ENCODE measurements around the gene PPFIA2.

The PPFIA2 gene

GRCh38 chr12:81639196-81639595 is 120.0 kb downstream of the PPFIA2 start:
- TF ChIP-seq CEBPB (IDR thresholded peaks at IDR 0.05) = no peak
- no peak for TF ChIP-seq EP300 (IDR thresholded peaks at IDR 0.05; ENCODE audit: borderline replicate concordance)

- TF ChIP-seq NFIC (IDR thresholded peaks at IDR 0.05) = no peak
- no peak for TF ChIP-seq TAF1 (IDR thresholded peaks at IDR 0.05; ENCODE audit: low read depth)
- no peak for TF ChIP-seq EGR1 (IDR thresholded peaks at IDR 0.05)
- TF ChIP-seq RAD21 (IDR thresholded peaks at IDR 0.05; ENCODE audit: low read depth) = no peak
- no peak for TF ChIP-seq TCF12 (IDR thresholded peaks at IDR 0.05; ENCODE audit: low read depth)
- TF ChIP-seq EP300 (IDR thresholded peaks at IDR 0.05; ENCODE audit: borderline replicate concordance) = no peak
- TF ChIP-seq CEBPB (IDR thresholded peaks at IDR 0.05) = no peak
- no peak for TF ChIP-seq ZBTB7A (IDR thresholded peaks at IDR 0.05; ENCODE audit: low read depth)
- TF ChIP-seq TEAD4 (IDR thresholded peaks at IDR 0.05) = no peak
- TF ChIP-seq, protein P1, sequence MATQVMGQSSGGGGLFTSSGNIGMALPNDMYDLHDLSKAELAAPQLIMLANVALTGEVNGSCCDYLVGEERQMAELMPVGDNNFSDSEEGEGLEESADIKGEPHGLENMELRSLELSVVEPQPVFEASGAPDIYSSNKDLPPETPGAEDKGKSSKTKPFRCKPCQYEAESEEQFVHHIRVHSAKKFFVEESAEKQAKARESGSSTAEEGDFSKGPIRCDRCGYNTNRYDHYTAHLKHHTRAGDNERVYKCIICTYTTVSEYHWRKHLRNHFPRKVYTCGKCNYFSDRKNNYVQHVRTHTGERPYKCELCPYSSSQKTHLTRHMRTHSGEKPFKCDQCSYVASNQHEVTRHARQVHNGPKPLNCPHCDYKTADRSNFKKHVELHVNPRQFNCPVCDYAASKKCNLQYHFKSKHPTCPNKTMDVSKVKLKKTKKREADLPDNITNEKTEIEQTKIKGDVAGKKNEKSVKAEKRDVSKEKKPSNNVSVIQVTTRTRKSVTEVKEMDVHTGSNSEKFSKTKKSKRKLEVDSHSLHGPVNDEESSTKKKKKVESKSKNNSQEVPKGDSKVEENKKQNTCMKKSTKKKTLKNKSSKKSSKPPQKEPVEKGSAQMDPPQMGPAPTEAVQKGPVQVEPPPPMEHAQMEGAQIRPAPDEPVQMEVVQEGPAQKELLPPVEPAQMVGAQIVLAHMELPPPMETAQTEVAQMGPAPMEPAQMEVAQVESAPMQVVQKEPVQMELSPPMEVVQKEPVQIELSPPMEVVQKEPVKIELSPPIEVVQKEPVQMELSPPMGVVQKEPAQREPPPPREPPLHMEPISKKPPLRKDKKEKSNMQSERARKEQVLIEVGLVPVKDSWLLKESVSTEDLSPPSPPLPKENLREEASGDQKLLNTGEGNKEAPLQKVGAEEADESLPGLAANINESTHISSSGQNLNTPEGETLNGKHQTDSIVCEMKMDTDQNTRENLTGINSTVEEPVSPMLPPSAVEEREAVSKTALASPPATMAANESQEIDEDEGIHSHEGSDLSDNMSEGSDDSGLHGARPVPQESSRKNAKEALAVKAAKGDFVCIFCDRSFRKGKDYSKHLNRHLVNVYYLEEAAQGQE (IDR thresholded peaks at IDR 0.05; ENCODE audit: low read depth) = no peak
- TF ChIP-seq FOXM1 (IDR thresholded peaks at IDR 0.05; ENCODE audit: borderline replicate concordance, low read depth) = no peak
Observed at GRCh38 chr12:81633127-81633526, 126.0 kb downstream of the PPFIA2 start.

DNA sequence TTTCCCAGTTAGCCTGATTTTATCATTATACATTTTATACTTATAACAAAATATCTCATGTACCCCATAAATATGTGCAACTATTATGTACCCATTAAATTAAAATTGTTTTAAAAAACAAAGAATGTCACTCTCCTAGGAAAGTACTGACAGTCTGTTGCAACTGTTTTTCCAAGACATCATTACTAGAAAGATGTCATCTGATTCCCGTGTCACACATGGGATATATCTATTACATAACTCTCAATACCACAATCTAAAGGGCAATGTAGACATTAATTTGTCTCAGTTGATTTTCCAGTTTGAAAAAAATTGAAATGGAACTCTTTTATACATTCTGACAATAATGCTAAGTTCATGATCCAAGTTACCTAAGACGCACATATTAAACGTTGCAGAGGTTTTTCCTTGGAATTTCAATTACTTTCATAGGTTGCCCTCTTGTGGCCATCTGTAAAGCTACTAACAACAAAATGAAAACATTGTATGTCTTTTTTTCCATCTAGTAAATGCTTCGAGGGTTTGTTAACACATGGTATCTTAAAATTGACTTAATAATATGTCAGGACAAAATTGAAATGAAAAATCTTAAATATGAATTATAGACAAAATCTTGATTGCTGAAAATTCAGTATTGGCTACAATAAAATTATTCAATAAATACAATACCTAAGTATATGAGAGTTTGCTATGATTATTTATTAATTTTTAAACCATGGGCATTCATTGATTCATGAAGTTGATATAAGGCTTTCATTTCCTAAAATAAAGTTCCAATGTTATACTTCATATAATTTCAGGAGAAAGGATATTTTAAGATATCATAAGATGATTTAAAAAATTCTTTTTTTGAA is 131.6 kb downstream of the PPFIA2 start:
- TF ChIP-seq FOXM1 (IDR thresholded peaks at IDR 0.05; ENCODE audit: borderline replicate concordance, low read depth) = no peak
- TF ChIP-seq RAD21 (IDR thresholded peaks at IDR 0.05; ENCODE audit: low read depth) = peak; percentile 70

DNA sequence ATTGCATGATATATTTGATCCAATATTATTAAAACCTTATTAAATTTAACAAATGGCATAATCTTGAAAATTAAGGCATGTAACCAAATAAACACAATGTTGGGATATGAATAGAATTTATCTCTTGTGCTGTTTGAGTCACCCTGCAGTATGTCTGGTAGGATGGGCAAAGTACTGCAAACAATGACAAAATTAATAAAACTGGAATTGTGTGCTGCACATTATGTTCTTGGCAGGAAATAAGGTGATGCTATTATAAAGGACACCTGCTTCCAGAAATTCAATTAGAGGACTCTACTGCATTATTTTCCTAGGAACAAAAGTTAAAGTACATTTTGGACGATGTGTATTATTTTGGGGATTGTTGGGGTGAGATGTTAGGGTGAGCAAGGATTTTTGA is 132.7 kb downstream of the PPFIA2 start:
- TF ChIP-seq CREB1 (IDR thresholded peaks at IDR 0.05; ENCODE audit: low read depth) (no peak), ZBTB7A (IDR thresholded peaks at IDR 0.05; ENCODE audit: low read depth) (no peak), NFIC (IDR thresholded peaks at IDR 0.05) (no peak), EP300 (IDR thresholded peaks at IDR 0.05; ENCODE audit: borderline replicate concordance) (no peak), FOXM1 (IDR thresholded peaks at IDR 0.05; ENCODE audit: borderline replicate concordance, low read depth) (no peak), YY1 (IDR thresholded peaks at IDR 0.05; ENCODE audit: low read depth) (no peak), TAF1 (IDR thresholded peaks at IDR 0.05; ENCODE audit: low read depth) (no peak), EGR1 (IDR thresholded peaks at IDR 0.05) (no peak), RAD21 (IDR thresholded peaks at IDR 0.05; ENCODE audit: low read depth) (no peak), TCF12 (IDR thresholded peaks at IDR 0.05; ENCODE audit: low read depth) (no peak), CEBPB (IDR thresholded peaks at IDR 0.05) (no peak), TEAD4 (IDR thresholded peaks at IDR 0.05) (no peak)
- TF ChIP-seq, protein P2, sequence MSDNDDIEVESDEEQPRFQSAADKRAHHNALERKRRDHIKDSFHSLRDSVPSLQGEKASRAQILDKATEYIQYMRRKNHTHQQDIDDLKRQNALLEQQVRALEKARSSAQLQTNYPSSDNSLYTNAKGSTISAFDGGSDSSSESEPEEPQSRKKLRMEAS (IDR thresholded peaks at IDR 0.05) = no peak
- TF ChIP-seq, protein P1 (IDR thresholded peaks at IDR 0.05; ENCODE audit: low read depth) = no peak
- TF ChIP-seq, protein P3, sequence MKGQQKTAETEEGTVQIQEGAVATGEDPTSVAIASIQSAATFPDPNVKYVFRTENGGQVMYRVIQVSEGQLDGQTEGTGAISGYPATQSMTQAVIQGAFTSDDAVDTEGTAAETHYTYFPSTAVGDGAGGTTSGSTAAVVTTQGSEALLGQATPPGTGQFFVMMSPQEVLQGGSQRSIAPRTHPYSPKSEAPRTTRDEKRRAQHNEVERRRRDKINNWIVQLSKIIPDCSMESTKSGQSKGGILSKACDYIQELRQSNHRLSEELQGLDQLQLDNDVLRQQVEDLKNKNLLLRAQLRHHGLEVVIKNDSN (IDR thresholded peaks at IDR 0.05) = no peak

- TF ChIP-seq ZBTB7A (IDR thresholded peaks at IDR 0.05; ENCODE audit: low read depth) (no peak), RAD21 (IDR thresholded peaks at IDR 0.05; ENCODE audit: low read depth) (no peak), EP300 (IDR thresholded peaks at IDR 0.05; ENCODE audit: borderline replicate concordance) (no peak), EGR1 (IDR thresholded peaks at IDR 0.05) (no peak), YY1 (IDR thresholded peaks at IDR 0.05; ENCODE audit: low read depth) (no peak), TEAD4 (IDR thresholded peaks at IDR 0.05) (no peak), FOXM1 (IDR thresholded peaks at IDR 0.05; ENCODE audit: borderline replicate concordance, low read depth) (no peak)
- TF ChIP-seq, protein P3 (IDR thresholded peaks at IDR 0.05) = no peak
- TF ChIP-seq, protein P1 (IDR thresholded peaks at IDR 0.05; ENCODE audit: low read depth) = no peak
Observed at GRCh38 chr12:81617915-81618314, 141.2 kb downstream of the PPFIA2 start.
